T-helper 17 cell (primary cell): ENCODE measurements around the gene FBXO24. TPM values are rescaled to one million over a fixed set of nuclear protein-coding genes. Genes with fewer than 3 reads are reported as not detected.
"Not testable (repeated sequence)": the region's sequence is repeated elsewhere in the genome, so short reads cannot be mapped to it uniquely, and the experiment has no call there.

Experiments used
- ATAC-seq: fragments of 150-1000 bp; cut with Tn5 transposase; 2 replicates; pipeline ENCODE4 v1.10.0; 2021; ENCODE audit warnings: mild to moderate bottlenecking, moderate library complexity
- DNase-seq, 3 donors: peaks; one replicate each; pipeline versions ENCODE4 v3.0.0 to v3.0.0-alpha.2; 2020 to 2021
- H3K9me3 ChIP-seq: one replicate; pipeline ENCODE4 v1.7.0; 2013; ENCODE audit warnings: low read length, mild to moderate bottlenecking; ENCODE audit not compliant: control insufficient read depth, poor library complexity, severe bottlenecking
- H3K27ac Mint-ChIP-seq: one replicate; pipeline ENCODE4 v1.8.0; 2022; ENCODE audit warnings: mild to moderate bottlenecking, moderate library complexity, mixed read lengths
- H3K27me3 Mint-ChIP-seq: one replicate; pipeline ENCODE4 v1.8.0; 2022; ENCODE audit warnings: mixed read lengths
- H3K36me3 Mint-ChIP-seq: one replicate; pipeline ENCODE4 v1.8.0; 2022; ENCODE audit warnings: low read depth, mixed read lengths
- H3K4me1 Mint-ChIP-seq: one replicate; pipeline ENCODE4 v1.8.0; 2022; ENCODE audit warnings: mild to moderate bottlenecking, mixed read lengths
- H3K4me3 Mint-ChIP-seq: one replicate; pipeline ENCODE4 v1.8.0; 2022; ENCODE audit warnings: mild to moderate bottlenecking, moderate library complexity, mixed read lengths
- total RNA-seq, 4 donors: library from RNA in 2 of 4; stranded (reverse) in 2 of 4; gene quantifications; one replicate each; pipeline ENCODE4 v1.2.3 and lab custom pipeline; 2022 to 2026

Gene FBXO24
- total RNA-seq, 2 donors from 2014 or later: 0.31 to 0.70 TPM

- Mint-ChIP-seq H3K4me1 (peaks cover 82% of the 10 kb centered on the region), H3K27me3 (no peaks in the 10 kb centered on the region), H3K4me3 (peak overlapping the region; percentile 100), H3K27ac (peak overlapping the region; percentile 98), H3K36me3 (no peaks in the 10 kb centered on the region)
- no peaks in the 10 kb centered on the region for H3K9me3 ChIP-seq
- ATAC-seq: peak; percentile 54
- DNase-seq: no peak
These were observed 39.8 kb upstream of the FBXO24 start for GRCh38 chr7:100546129-100546925.

- Mint-ChIP-seq H3K27ac (peak overlapping the region; percentile 98), H3K4me1 (peaks cover 75% of the 10 kb centered on the region), H3K4me3 (peak overlapping the region; percentile 100), H3K36me3 (no peaks in the 10 kb centered on the region), H3K27me3 (no peaks in the 10 kb centered on the region)
- no peak for DNase-seq
- H3K9me3 ChIP-seq: no peaks in the 10 kb centered on the region
- ATAC-seq: no peak
These were observed 39.0 kb upstream of the FBXO24 start for GRCh38 chr7:100546926-100547800.

- Mint-ChIP-seq H3K27ac (peak overlapping the region; percentile 98), H3K36me3 (peaks cover 2% of the 10 kb centered on the region), H3K4me1 (peaks cover 72% of the 10 kb centered on the region), H3K27me3 (no peaks in the 10 kb centered on the region), H3K4me3 (peak overlapping the region; percentile 100)
- ATAC-seq: no peak
- H3K9me3 ChIP-seq: no peaks in the 10 kb centered on the region
- DNase-seq: no peak
These were observed 38.3 kb upstream of the FBXO24 start for GRCh38 chr7:100547872-100548271.

- not testable (repeated sequence) for DNase-seq, ATAC-seq, H3K27me3 Mint-ChIP-seq, H3K36me3 Mint-ChIP-seq, H3K9me3 ChIP-seq
- Mint-ChIP-seq H3K27ac (peak overlapping the region; percentile 91), H3K4me3 (peak overlapping the region; percentile 75), H3K4me1 (peaks cover 68% of the 10 kb centered on the region)
These were observed 37.7 kb upstream of the FBXO24 start for GRCh38 chr7:100548446-100548845.

- peaks cover 9% of the 10 kb centered on the region for H3K36me3 Mint-ChIP-seq
- no peaks in the 10 kb centered on the region for H3K27me3 Mint-ChIP-seq
- H3K4me3 Mint-ChIP-seq: no peak overlapping the region
- no peak for DNase-seq
- no peaks in the 10 kb centered on the region for H3K9me3 ChIP-seq
- peaks cover 32% of the 10 kb centered on the region for H3K4me1 Mint-ChIP-seq
- ATAC-seq: no peak
- no peak overlapping the region for H3K27ac Mint-ChIP-seq
These were observed 33.6 kb upstream of the FBXO24 start for GRCh38 chr7:100552532-100552931.

- Mint-ChIP-seq H3K27ac (peak overlapping the region; percentile 14), H3K36me3 (peaks cover 9% of the 10 kb centered on the region), H3K4me1 (peaks cover 27% of the 10 kb centered on the region)
These were observed 33.1 kb upstream of the FBXO24 start for GRCh38 chr7:100553032-100553431.

GRCh38 chr7:100555701-100556100 is 30.4 kb upstream of the FBXO24 start:
- Mint-ChIP-seq H3K27ac (peak overlapping the region; percentile 68), H3K4me1 (peaks cover 10% of the 10 kb centered on the region), H3K4me3 (no peak overlapping the region), H3K36me3 (peaks cover 9% of the 10 kb centered on the region), H3K27me3 (no peaks in the 10 kb centered on the region)
- no peak for ATAC-seq
- no peaks in the 10 kb centered on the region for H3K9me3 ChIP-seq
- DNase-seq: no peak

More at GRCh38 chr7:100553032-100553431, 33.1 kb upstream of the FBXO24 start:
- DNase-seq (no peak), ATAC-seq (no peak)
- Mint-ChIP-seq H3K4me3 (no peak overlapping the region), H3K27me3 (no peaks in the 10 kb centered on the region)
- no peaks in the 10 kb centered on the region for H3K9me3 ChIP-seq

- H3K36me3 Mint-ChIP-seq: peaks cover 9% of the 10 kb centered on the region
- H3K4me1 Mint-ChIP-seq: peaks cover 9% of the 10 kb centered on the region
- peak overlapping the region; percentile 68 for H3K27ac Mint-ChIP-seq
These were observed 29.6 kb upstream of the FBXO24 start for GRCh38 chr7:100556541-100556940.

GRCh38 chr7:100559127-100559526 is 27.0 kb upstream of the FBXO24 start:
- Mint-ChIP-seq H3K27me3 (no peaks in the 10 kb centered on the region), H3K36me3 (peaks cover 5% of the 10 kb centered on the region), H3K4me1 (peaks cover 9% of the 10 kb centered on the region), H3K4me3 (no peak overlapping the region), H3K27ac (no peak overlapping the region)
- no peak for DNase-seq
- no peaks in the 10 kb centered on the region for H3K9me3 ChIP-seq
- no peak for ATAC-seq

More at GRCh38 chr7:100556541-100556940, 29.6 kb upstream of the FBXO24 start:
- DNase-seq (no peak), ATAC-seq (no peak)
- H3K4me3 Mint-ChIP-seq: no peak overlapping the region
- no peaks in the 10 kb centered on the region for H3K27me3 Mint-ChIP-seq
- no peaks in the 10 kb centered on the region for H3K9me3 ChIP-seq

GRCh38 chr7:100561491-100562194 is 24.5 kb upstream of the FBXO24 start:
- ATAC-seq (no peak), DNase-seq (no peak)
- Mint-ChIP-seq H3K4me1 (peaks cover 7% of the 10 kb centered on the region), H3K4me3 (no peak overlapping the region), H3K36me3 (peaks cover 4% of the 10 kb centered on the region), H3K27me3 (no peaks in the 10 kb centered on the region), H3K27ac (no peak overlapping the region)
- no peaks in the 10 kb centered on the region for H3K9me3 ChIP-seq

- Mint-ChIP-seq H3K4me1 (peaks cover 10% of the 10 kb centered on the region), H3K4me3 (no peak overlapping the region), H3K27me3 (no peaks in the 10 kb centered on the region), H3K27ac (peak overlapping the region; percentile 81), H3K36me3 (peaks cover 4% of the 10 kb centered on the region)
- H3K9me3 ChIP-seq: no peaks in the 10 kb centered on the region
- DNase-seq: no peak
- no peak for ATAC-seq
These were observed 23.7 kb upstream of the FBXO24 start for GRCh38 chr7:100562195-100563099.

GRCh38 chr7:100563100-100563564 is 23.0 kb upstream of the FBXO24 start:
- Mint-ChIP-seq H3K27me3 (no peaks in the 10 kb centered on the region), H3K36me3 (peaks cover 4% of the 10 kb centered on the region), H3K27ac (peak overlapping the region; percentile 81), H3K4me3 (no peak overlapping the region), H3K4me1 (peaks cover 10% of the 10 kb centered on the region)
- no peak for DNase-seq
- H3K9me3 ChIP-seq: no peaks in the 10 kb centered on the region
- no peak for ATAC-seq
